Uterus (tissue), 2 donors: ENCODE results near the gene SH3PXD2A.

Experiments
- POLR2A ChIP-seq, 2 donors: fragments of 450-650 bp; IDR thresholded peaks; one replicate each; pipeline ENCODE4 v1.6.1; 2016; ENCODE audit warnings: antibody characterized with exemption in 2 of 2, mild to moderate bottlenecking in 1 of 2, moderate library complexity in 1 of 2
- TF ChIP-seq, protein P1 (sequence below), 4 experiments: fragments of 200-600 bp in 2 of 4; fragments of 450-650 bp in 2 of 4; sonication (generic) in 2 of 4; IDR thresholded peaks; one replicate each; pipeline ENCODE4 v1.5.1; 2016 to 2019; ENCODE audit warnings: antibody characterized with exemption in 4 of 4, mild to moderate bottlenecking in 2 of 4, moderate library complexity in 1 of 4

DNA sequence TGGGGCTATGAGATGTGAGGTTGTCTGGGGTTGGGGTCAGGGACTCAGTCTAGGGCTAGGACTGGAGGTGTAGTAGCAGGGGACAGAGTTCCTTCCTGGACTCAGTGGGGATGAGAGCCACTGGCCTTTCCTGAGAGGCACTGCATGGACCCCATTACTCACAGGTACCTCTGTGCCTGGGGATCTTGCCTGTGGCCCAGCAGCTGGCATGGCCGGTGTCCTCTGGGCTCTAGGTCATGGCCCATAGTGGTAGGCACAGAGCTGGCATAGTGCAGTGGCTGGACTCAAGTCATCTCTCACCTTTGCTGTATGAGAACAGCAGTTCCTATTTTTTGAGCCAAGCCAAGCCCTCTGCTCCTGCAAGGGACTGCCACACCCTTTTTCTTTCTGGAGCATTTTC is 310.0 kb downstream of the SH3PXD2A start:
- no peak for TF ChIP-seq POLR2A (IDR thresholded peaks at IDR 0.05)
- TF ChIP-seq, protein P1, sequence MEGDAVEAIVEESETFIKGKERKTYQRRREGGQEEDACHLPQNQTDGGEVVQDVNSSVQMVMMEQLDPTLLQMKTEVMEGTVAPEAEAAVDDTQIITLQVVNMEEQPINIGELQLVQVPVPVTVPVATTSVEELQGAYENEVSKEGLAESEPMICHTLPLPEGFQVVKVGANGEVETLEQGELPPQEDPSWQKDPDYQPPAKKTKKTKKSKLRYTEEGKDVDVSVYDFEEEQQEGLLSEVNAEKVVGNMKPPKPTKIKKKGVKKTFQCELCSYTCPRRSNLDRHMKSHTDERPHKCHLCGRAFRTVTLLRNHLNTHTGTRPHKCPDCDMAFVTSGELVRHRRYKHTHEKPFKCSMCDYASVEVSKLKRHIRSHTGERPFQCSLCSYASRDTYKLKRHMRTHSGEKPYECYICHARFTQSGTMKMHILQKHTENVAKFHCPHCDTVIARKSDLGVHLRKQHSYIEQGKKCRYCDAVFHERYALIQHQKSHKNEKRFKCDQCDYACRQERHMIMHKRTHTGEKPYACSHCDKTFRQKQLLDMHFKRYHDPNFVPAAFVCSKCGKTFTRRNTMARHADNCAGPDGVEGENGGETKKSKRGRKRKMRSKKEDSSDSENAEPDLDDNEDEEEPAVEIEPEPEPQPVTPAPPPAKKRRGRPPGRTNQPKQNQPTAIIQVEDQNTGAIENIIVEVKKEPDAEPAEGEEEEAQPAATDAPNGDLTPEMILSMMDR (IDR thresholded peaks at IDR 0.05), result no peak
